DOHH2 (cell line): ENCODE data around the gene MYOZ3.
A peak's percentile ranks its signal among the peaks of the same experiment; 100 is the strongest.

Experiments
- H3F3A ChIP-seq: fragments of 200-600 bp; sonication (generic), shearing (Covaris generic); 2 replicates; pipeline ENCODE4 v1.6.0; 2016; ENCODE audit warnings: antibody characterized with exemption, mild to moderate bottlenecking; ENCODE audit not compliant: control insufficient read depth, insufficient read depth
- H3K27ac ChIP-seq: fragments of 200-600 bp; sonication (generic); 2 replicates; pipeline ENCODE4 v1.5.1; 2014; ENCODE audit warnings: low read depth, mild to moderate bottlenecking, low read length, moderate library complexity
- H3K27me3 ChIP-seq: fragments of 200-600 bp; sonication (generic); 2 replicates; pipeline ENCODE4 v1.6.1; 2014; ENCODE audit warnings: mild to moderate bottlenecking, low read length, mixed read lengths; ENCODE audit not compliant: control insufficient read depth
- H3K36me3 ChIP-seq: fragments of 200-600 bp; sonication (generic); 2 replicates; pipeline ENCODE4 v1.6.1; 2014; ENCODE audit warnings: mild to moderate bottlenecking, low read length, moderate library complexity, mixed read lengths; ENCODE audit not compliant: control insufficient read depth
- H3K4me1 ChIP-seq: fragments of 200-600 bp; sonication (generic); 2 replicates; pipeline ENCODE4 v1.6.1; 2014; ENCODE audit warnings: mild to moderate bottlenecking, low read length, mixed read lengths; ENCODE audit not compliant: control insufficient read depth
- H3K4me2 ChIP-seq: fragments of 200-600 bp; sonication (generic); 2 replicates; pipeline ENCODE4 v1.6.0; 2014; ENCODE audit warnings: mild to moderate bottlenecking, low read length, moderate library complexity
- H3K4me3 ChIP-seq: fragments of 200-600 bp; sonication (generic); 2 replicates; pipeline ENCODE4 v1.5.1; 2014; ENCODE audit warnings: mild to moderate bottlenecking, low read length, mixed read lengths
- H3K79me2 ChIP-seq: fragments of 200-600 bp; sonication (generic); 2 replicates; pipeline ENCODE4 v1.6.1; 2014; ENCODE audit warnings: mild to moderate bottlenecking, low read length, mixed read lengths; ENCODE audit not compliant: control insufficient read depth
- H3K9me2 ChIP-seq: fragments of 200-600 bp; sonication (generic); replicated peaks from 2 replicates; pipeline ENCODE4 v1.6.1; 2014; ENCODE audit warnings: mild to moderate bottlenecking, low read length, mixed read lengths; ENCODE audit not compliant: control insufficient read depth
- H3K9me3 ChIP-seq: fragments of 200-600 bp; sonication (generic); 2 replicates; pipeline ENCODE4 v1.6.1; 2014; ENCODE audit warnings: antibody characterized with exemption, low read length, mixed read lengths; ENCODE audit not compliant: control insufficient read depth, insufficient read depth
- H4K20me1 ChIP-seq: fragments of 200-600 bp; sonication (generic); 2 replicates; pipeline ENCODE4 v1.6.0; 2014; ENCODE audit warnings: low read depth, mild to moderate bottlenecking, antibody characterized with exemption, low read length, moderate library complexity; ENCODE audit not compliant: control insufficient read depth, insufficient read depth
- EZH2phosphoT487 ChIP-seq: fragments of 200-600 bp; sonication (generic); IDR thresholded peaks from 2 replicates; pipeline ENCODE4 v1.6.1; 2017; ENCODE audit warnings: borderline replicate concordance, mild to moderate bottlenecking, antibody characterized with exemption, low read length, moderate library complexity, mixed read lengths
- TF ChIP-seq, protein P1 (sequence below): fragments of 200-600 bp; sonication (generic); IDR thresholded peaks from one replicate; pipeline ENCODE4 v1.5.1; 2014; ENCODE audit warnings: antibody characterized with exemption, mild to moderate bottlenecking, low read depth, low read length; ENCODE audit not compliant: poor library complexity, severe bottlenecking

MYOZ3 gene

GRCh38 chr5:150700246-150700593 is 39.2 kb downstream of the MYOZ3 start:
- peaks cover 3% of the 10 kb centered on the region; the same call in 1 of the 2 replicates for H3F3A ChIP-seq
- peaks cover 30% of the 10 kb centered on the region for H3K79me2 ChIP-seq
- TF ChIP-seq, protein P1, sequence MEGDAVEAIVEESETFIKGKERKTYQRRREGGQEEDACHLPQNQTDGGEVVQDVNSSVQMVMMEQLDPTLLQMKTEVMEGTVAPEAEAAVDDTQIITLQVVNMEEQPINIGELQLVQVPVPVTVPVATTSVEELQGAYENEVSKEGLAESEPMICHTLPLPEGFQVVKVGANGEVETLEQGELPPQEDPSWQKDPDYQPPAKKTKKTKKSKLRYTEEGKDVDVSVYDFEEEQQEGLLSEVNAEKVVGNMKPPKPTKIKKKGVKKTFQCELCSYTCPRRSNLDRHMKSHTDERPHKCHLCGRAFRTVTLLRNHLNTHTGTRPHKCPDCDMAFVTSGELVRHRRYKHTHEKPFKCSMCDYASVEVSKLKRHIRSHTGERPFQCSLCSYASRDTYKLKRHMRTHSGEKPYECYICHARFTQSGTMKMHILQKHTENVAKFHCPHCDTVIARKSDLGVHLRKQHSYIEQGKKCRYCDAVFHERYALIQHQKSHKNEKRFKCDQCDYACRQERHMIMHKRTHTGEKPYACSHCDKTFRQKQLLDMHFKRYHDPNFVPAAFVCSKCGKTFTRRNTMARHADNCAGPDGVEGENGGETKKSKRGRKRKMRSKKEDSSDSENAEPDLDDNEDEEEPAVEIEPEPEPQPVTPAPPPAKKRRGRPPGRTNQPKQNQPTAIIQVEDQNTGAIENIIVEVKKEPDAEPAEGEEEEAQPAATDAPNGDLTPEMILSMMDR, result no peak
- TF ChIP-seq EZH2phosphoT487, result no peak
- H3K4me2 ChIP-seq, result peak overlapping the region; percentile 81
- no peaks in the 10 kb centered on the region for H3K9me2 ChIP-seq
- no peaks in the 10 kb centered on the region for H3K27me3 ChIP-seq
- H3K27ac ChIP-seq, result peak overlapping the region; percentile 70
- no peaks in the 10 kb centered on the region for H3K9me3 ChIP-seq
- peaks cover 8% of the 10 kb centered on the region; the same call in 1 of the 2 replicates for H4K20me1 ChIP-seq
- H3K4me3 ChIP-seq, result peak overlapping the region; percentile 91
- H3K36me3 ChIP-seq, result peaks cover 54% of the 10 kb centered on the region
- peaks cover 16% of the 10 kb centered on the region for H3K4me1 ChIP-seq

DNA sequence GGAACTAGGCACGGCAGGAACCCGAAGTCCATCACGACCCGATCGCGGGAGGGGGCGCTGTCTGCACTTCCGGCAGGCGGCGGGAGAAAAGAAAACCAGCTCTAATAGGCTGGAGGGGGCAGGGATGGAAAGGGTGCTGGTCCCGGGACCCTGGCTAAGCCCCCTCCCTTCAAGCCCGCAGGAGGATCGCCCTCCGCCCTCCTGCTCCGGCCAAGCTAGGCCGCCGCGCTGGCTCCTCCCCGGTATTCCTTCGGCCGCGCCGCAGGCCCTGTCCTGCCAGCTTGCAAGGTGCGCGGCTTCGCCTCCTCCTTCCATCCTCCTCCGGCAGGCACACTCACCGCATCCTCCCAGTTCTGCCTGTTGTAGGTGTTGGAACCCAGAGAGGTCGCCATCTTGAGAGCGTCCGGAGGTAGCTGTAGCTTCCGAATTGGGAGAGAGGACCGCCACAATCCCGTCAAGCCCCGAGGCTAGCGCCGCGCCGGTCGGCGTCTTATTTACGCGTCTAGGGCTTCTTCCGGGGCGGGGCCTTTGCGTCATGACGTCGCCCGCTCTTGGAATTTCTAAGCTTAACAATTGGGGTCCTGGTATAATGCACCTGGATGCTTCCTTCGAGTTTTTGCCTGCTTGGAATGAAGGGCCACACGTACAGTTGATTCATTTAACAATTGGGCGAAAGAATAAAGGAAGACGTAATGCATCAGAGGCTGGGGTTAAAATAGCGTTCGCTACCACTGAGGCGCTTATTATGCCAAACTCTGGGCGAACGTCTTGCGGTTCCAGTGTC is 39.7 kb downstream of the MYOZ3 start, which contains the start of gene RBM22:
TSS of gene RBM22 (minus strand) at position 469 of the 784 bp plus-strand sequence. CDS start at position 392, 77 bp downstream.
- H3F3A ChIP-seq, result peaks cover 3% of the 10 kb centered on the region; the same call in 1 of the 2 replicates
- no peaks in the 10 kb centered on the region for H3K9me2 ChIP-seq
- peaks cover 48% of the 10 kb centered on the region for H3K36me3 ChIP-seq
- H3K27ac ChIP-seq, result peak within 1 kb of the TSS; percentile 70
- no peaks in the 10 kb centered on the region for H3K27me3 ChIP-seq
- no peaks in the 10 kb centered on the region for H3K9me3 ChIP-seq
- peak within 1 kb of the TSS; percentile 81 for H3K4me2 ChIP-seq
- H3K4me1 ChIP-seq, result peaks cover 16% of the 10 kb centered on the region
- peaks cover 30% of the 10 kb centered on the region for H3K79me2 ChIP-seq
- H4K20me1 ChIP-seq, result peaks cover 8% of the 10 kb centered on the region; the same call in 1 of the 2 replicates
- peak within 1 kb of the TSS; percentile 91 for H3K4me3 ChIP-seq
- no peak for TF ChIP-seq EZH2phosphoT487
- TF ChIP-seq, protein P1, result peak; percentile 91

DNA sequence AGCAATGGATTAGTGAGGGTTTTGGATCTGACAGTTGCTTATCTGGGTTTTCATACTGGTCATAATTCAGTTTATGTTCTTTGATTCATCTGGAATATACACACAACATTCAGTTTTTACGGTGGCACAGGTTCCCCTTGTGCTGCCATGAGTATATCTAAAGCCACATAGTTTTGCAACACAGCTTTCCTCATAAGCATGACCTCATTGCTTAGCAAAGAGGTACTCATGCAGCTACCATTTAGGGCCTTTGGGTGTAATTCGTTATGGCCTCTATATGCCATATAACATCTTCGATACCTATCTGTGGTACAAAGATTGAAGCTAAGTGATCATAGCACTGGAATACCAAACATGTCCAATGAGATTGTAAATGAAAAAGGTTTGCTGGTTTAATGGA is 42.7 kb downstream of the MYOZ3 start:
- peaks cover 16% of the 10 kb centered on the region for H3K4me1 ChIP-seq
- no peak overlapping the region for H3K27ac ChIP-seq
- peaks cover 19% of the 10 kb centered on the region for H3K36me3 ChIP-seq
- no peak overlapping the region for H3K4me2 ChIP-seq
- TF ChIP-seq, protein P1, result no peak
- TF ChIP-seq EZH2phosphoT487, result no peak
- H3K27me3 ChIP-seq, result no peaks in the 10 kb centered on the region
- H3K4me3 ChIP-seq, result no peak overlapping the region
- peaks cover 3% of the 10 kb centered on the region; the same call in 1 of the 2 replicates for H3F3A ChIP-seq
- H3K9me2 ChIP-seq, result no peaks in the 10 kb centered on the region
- peaks cover 23% of the 10 kb centered on the region for H3K79me2 ChIP-seq
- H4K20me1 ChIP-seq, result peaks cover 8% of the 10 kb centered on the region; the same call in 1 of the 2 replicates
- H3K9me3 ChIP-seq, result no peaks in the 10 kb centered on the region
